COLO829 (cell line): ENCODE results near the gene UCHL5.
"Not testable (repeated sequence)": the region's sequence is repeated elsewhere in the genome, so short reads cannot be mapped to it uniquely, and the experiment has no call there.

Experiments
- DNase-seq: peaks from one replicate; pipeline ENCODE4 v3.0.0; 2012; ENCODE audit warnings: low spot score

UCHL5 gene

DNA sequence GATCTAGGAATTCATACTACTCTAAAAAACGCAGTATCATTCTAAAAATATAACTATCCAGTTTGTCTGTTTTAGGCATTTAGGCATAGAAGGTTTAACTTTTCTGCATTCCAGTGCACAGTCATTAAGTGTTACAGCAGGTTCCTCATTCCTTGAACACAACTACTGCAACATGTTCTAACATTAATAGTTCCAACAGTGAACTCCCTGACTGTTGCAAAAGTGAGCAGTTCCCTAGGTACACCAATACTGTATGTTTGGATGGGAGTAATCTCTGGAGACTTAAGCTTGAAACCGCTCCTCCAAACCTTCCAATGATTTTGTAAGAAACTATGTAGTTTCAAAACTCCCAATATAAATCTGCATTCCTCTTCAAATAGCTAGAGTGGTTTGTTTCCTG, 46.2 kb downstream of the UCHL5 start:
- DNase-seq: no peak

DNA sequence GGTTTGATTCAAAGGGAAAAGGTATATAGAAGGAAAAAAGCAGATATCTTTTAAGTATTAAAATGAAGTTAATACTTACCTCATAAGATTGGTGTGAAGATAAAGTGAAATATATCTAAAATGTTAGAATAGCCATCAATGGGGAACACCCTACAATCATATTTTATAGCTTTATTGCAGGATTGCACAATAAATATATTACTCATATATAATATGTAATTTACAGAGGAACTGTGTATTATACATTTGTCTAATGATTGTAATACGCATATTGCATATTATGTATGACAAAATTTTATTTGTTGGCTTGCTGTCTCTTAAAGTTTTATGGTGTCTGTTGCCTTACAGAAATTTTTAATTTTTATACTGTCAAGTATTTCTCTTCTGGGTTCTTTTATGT, 47.8 kb downstream of the UCHL5 start:
- DNase-seq: no peak

DNA sequence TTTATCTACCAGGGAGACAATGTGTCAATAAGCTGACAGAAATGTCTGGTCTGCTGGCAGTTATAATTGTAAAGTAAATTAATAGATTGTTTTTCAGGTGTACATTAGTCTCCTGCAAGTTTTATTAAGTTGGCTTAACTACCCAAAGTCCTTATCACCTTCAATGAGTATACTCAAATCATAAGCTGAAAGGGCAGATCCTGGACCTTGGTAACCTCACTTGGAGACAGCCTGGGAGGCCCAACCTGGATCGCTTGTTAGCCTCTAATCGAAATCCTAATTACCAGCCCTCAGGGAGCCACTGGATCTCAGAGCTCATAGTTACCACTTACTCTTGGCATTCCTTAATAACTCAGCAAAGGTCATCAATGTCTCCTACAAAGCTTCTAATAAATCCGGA, 49.7 kb downstream of the UCHL5 start:
- no peak for DNase-seq

DNA sequence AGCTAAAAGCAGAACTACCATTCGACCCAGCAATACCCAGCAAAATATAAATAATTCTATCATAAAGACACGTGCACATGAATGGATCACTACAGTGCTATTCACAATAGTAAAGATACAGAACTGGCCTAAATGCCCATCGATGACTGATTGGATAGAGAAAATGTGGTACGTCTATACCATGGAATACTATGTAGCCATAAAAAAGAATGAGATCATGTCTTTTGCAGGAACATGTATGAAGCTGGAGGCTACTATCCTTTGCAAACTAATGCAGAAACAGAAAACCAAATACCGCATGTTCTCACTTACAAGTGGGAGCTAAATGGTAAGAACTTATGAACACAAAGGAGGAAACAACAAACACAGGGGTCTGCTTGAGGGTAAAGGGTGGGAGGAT, 53.4 kb downstream of the UCHL5 start:
- no peak for DNase-seq

DNA sequence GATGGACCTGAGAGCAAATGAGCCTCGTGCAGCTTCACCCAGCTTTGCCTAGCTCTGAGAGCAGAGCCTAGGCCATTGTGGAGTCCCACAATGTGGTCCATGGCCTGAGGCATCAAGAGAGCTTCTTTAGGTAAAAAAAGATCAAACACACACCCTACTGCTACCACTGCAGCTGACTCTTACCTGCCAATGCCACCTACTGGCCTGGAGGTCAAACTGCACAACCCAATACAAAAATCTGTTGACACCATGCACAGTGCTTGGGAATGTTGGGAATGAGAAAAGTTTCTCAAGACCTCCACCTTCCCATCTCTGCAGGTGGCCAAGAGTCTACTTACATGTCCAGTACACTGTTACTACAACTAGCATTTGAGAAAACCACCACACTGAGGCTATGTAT, 60.6 kb downstream of the UCHL5 start:
- DNase-seq: no peak

DNA sequence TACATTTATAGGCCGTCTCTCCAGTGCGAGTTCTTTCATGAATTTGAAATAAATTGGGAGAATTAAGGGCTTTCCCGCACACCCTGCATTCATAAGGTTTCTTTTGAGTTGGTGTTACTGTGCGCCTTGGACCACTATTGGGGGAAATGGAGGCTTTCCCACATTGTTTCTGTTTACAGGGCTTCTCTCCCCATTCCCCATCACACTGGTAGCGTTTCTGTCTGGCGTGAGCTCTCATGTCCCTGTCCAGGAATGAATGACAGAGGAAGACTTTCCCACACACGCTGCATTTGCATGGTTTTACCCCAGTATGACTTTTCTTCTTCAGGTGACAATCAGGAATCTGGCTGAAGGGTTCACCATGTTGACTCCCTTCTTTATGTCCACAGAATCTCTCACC, 65.0 kb downstream of the UCHL5 start:
- DNase-seq: no peak

DNA sequence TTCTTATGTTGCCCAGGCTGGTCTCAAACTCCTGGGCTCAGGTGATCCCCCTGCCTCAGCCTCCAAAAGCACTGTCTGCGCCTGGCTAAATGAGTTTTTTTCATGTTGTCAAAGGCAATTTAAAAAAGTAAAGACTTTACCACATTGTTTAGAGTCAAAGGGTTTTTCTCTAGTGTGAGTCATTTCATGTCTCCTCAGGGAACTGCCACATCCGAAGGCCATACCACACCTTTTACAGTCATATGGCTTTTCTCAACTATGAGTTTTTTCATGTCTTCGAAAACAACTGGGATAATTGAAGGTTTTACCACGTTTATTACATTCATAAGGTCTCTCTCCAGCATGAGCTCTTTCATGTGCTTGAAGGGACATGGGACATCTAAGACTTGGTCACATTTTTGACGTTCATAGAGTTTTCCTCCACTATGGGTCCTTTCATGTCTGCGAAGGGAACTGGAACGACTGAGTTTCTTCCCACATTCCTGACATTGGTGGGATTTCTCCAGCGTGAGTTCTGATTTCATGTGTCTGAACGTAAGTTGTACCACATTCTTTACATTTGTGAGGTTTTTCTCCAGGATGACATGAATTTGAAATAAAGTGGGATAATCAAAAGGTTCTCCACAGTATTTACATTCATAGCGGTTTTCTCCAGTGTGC, 65.6 kb downstream of the UCHL5 start:
- DNase-seq: no peak

DNA sequence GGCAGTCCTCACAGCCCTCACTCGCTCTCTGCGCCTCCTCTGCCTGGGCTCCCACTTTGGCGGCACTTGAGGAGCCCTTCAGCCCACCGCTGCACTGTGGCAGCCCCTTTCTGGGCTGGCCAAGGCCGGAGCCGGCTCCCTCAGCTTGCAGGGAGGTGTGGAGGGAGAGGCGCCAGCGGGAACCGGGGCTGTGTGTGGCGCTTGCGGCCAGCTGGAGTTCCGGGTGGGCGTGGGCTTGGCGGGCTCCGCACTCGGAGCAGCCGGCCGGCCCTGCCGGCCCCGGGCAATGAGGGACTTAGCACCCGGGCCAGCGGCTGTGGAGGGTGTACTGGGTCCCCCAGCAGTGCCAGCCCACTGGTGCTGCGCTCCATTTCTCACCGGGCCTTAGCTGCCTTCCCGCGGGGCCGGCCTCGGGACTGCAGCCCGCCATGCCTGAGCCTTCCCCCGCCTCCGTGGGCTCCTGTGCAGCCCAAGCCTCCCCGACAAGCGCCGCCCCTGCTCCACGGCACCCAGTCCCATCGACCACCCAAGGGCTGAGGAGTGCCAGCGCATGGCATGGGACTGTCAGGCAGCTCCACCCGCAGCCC, 72.3 kb downstream of the UCHL5 start:
- DNase-seq: not testable (repeated sequence)

DNA sequence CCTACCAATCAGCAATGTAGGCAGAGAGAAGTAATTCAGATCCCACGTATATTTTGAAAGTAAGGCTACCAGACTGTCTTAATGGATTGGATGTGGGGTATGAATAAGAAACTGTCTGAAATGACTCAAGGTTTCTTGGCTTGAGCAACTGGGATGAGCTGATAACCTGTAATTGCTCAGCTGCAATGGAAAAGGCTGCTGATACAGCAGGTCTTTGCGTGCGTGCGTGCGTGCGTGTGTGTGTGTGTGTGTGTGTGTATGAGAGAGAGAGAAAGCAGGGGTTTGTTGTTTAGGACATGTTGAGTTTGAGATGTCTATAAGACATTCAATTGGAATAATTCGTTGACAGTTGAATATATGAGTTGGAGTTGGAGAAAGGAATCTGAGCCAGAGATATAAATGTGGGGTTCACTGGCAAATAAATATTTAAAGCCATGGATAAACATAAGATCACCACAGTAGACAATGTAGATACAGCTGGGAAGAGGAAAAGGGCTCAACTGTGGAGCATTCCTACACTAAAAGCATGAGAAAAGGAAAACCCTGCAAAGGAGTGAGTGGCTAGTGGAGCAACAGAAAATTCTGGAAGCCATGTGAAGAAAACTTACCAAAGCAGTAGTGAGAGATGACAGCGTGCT, 72.9 kb downstream of the UCHL5 start:
- no peak for DNase-seq

DNA sequence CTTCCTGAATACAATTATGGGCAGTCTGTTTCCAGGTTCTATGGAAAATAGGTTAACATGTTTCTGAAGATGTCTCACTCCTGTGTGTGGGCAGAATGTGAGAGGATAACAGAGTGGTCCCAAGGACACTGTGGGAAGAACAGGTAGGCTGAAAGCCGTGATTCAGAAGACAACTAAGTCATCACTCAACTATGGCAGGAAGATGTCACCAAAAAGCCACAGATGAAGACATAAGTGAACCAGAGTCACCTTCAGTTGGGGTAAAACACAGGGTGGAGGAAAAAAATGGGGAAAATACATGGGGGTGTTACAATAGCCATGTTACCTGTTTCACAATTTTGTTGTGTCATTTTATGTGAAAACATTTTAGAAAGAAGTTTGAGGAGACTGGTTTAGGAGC, 75.1 kb downstream of the UCHL5 start:
- DNase-seq: no peak

DNA sequence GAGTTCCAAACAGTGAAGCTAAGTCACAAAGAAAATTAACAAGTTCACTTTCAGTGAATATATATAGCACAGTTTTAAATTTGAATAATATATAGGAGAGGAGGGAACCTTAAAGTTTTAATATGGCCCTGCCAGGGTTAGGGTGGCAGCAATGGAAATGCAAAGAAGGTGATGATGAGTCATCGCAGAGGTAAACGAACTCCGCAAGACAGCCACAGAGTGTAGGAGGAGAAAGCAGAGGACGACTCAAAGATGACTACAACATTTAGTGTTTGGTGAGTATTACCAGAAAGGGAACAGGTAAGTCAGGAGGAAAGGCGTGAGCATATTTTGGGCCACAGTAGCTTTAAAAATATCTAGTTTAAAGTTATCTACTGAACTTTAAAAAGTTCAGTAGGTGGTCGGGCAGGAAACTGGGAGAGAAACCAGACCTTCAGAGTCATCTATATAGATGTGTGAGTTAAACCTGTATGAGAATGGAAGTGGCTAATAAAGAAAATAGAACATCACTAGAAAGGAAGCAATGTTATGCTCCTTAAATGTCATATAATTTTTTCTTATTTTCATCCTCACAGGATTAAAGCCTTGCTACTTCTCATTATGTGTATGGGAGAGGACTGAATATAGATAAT, 75.7 kb downstream of the UCHL5 start:
- no peak for DNase-seq

DNA sequence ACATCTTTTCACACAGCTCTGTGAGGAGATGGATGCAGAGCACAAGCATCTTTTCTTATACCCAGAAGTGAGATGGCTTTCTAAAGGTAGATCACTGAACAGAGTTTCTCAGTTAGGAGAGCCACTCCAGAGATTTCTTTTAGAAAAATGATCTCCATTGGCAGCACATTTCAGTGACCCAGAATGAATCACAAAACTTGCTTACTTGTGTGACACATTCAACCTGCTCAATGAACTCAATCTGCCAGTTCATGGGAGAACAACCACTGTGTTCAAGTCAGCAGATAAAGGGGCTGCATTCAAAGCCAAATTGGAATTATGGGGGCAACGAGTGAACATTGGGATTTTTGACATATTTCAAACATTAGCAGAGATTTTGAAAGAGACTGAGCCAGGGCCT, 78.3 kb downstream of the UCHL5 start:
- DNase-seq: no peak

DNA sequence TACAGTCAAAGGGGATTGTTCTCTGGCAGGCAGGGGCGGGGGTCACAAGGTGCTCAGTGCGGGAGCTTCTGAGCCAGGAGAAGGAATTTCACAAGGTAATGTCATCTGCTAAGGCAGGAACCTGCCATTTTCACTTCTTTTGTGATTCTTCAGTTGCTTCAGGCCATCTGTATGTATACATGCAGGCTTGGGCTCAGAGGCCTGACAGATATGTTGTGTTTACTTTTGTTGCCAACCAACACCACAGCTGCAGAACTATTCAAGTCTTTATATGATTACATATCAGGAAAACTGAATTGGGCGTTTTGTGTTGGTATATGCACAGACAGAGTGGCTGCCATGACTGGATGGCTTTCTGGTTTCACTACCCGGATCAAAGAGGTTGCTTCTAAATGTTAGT, 78.8 kb downstream of the UCHL5 start:
- DNase-seq: not testable (repeated sequence)

DNA sequence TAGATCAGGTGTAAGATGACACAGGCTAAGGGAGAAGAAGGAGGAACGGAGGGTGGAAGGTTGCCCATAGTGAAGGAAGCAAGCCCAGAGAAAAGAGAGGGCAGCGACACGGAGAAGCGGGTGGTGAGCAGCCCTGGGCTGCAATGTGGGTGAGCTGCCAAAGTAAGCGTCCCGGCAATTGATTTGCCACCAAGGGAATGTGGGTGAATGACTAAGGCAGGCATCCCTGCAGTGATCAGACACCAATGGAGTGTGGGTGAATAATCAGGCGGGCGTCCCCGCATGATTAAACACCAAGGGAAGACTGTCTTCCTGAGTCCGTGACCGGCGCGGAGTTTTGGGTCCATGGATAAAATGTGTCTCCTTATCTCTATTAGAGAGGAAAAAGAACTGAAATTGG, 79.6 kb downstream of the UCHL5 start:
- DNase-seq: no peak

DNA sequence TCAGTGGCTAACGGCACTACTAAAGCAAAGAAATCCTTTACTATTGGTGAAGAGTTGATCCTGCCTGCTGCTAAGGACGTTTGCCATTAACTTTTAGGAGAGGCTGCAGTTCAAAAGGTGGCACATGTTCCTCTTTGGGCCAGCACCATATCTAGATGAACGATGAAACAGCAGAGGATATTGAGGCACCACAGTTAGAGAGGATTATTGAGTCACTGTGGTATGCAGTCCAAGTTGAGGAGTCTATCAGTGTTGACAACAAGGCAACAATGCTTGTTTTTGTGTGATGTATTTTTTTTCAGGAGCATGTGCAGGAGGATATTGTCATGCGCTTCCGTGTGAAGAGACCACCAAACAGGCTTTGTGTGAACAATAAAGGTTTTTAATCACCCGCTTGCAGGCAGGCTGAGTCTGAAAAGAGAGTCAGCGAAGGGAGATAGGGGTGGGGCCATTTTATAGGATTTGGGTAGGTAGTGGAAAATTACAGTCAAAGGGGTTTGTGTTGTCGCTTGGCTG, 80.9 kb downstream of the UCHL5 start:
- DNase-seq: no peak

DNA sequence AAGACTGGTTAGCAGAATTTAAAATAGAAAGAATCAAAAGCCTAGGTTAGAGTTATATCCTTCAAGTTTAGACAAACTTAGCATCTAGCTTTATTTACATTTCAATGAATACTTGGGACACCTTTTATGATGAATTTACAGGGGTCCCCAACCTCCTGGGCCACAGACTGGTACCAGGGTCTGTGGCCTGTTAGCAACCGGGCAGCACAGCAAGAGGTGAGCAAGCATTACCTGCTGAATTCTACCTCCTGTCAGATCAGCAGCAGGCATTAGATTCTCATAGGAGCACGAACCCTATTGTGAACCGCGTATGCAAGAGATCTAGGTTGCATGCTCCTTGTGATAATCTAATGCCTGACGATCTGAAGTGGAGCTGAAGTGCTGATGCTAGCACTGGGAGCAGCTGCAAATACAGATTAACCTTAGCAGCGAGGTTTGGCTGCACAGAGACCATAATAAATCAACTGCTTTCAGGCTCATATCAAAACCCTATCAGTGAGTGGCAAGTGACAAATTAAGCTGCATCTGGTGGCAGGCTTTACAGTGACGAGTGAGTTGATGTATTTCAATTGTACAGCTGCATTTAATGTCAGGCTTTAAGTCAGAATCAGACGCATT, 82.0 kb downstream of the UCHL5 start:
- DNase-seq: no peak

DNA sequence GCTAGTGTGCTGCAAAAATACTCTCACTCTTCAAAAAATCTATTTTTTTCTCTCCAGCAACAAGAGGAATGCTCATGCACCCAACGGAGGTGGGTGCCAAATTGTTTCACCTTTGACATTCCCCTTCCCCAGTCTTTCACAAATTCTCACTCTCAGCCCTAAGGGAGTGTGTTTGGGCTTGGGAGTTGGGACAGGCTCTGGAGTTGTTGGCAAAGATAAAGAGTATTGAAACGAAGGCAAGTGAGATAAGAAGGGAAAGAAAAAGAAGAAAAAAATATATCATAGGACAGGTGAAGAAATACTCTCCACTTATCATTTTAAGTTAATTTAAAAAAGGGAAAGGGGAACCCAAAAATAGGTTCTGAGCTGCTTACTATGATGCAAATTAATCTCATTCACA, 82.6 kb downstream of the UCHL5 start:
- DNase-seq: no peak

DNA sequence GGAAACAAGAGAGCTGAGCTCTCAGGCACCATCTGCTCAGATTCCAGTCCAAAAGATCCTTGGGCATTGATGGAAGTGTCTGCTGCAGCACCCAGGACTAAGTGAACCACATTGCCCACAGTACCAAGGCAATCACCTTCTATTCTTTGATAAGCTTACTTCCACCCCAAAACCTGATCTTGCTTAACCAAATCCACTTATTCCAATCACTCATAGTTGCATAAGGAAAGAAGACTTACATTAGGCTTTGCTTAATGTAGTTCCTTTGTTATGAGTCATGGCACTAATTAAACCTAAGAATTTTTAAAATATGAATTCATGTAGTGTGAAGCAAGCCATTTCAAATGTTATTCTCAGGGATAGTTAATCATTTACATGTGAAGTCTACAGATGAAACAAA, 84.5 kb downstream of the UCHL5 start:
- DNase-seq: no peak

DNA sequence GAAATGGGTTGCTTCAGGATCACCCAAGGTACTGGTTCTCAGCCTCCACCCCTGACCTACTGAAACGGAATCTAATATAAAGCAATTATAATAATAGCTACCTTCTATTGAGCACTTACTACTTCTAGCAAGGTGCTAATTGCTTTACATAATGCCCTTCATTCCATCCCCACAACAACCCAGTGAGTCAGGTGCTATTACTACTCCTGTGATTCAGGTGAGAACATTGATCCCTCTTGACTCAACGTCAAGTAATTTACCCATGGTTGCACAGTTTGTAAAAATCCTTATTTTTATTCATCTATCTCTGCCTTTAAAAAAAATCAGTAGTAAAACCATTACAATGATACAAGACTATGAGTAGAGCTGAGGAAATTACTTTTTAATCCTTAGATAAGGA, 85.2 kb downstream of the UCHL5 start:
- DNase-seq: no peak

DNA sequence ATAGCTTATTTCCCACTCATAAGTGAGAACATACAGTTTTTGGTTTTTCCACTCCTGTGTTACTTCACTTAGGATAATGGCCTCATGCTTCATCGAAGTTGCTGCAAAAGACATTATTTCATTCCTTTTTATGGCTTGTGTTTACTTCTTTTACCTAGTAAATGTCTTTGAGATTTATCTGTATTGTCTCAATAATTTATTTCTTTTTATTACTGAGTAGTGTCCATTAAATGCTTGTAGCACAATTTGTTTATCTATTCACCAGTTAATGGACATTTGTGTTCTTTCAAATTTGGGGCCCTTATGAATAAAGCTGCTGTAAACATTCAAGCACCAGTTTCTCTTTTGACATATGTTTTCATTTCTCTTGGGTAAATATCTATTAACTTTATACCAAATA, 86.0 kb downstream of the UCHL5 start:
- DNase-seq: no peak

DNA sequence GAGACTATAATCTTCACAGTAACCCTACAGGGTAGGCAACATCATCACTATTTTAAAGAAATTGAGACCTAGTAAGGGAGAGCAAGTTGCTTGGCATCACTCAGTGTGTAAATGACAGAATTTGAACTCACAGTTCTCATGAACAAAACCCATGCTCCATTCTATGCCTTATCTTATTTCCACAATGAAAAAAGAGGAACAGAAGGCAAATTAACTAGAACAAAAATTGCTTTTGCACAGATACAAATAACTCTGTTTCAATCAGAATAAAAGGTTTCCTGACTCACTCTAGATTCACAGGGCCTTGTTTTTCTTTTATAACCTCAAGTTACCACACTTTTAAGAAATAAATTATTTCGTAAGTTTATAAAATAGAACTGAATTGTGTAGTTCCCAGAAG, 90.1 kb downstream of the UCHL5 start:
- DNase-seq: no peak

DNA sequence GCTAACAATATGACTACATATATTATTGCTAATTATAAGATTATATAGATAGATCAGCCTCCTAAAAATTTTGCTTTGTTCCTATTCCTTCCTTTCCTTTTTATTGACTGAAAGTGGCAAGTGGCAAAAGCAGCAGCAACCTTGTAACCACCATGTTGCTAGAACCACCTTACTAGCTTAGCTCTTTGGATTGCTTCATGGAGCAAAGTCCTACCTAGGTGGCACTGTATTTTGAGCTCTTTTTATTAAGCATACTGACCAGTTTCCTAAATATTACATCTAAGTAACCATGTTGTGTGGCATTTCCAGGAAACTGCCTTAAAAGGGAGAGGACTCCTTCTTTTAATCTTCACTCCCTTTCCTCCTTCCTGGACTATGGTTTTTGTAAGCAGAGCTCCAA, 90.8 kb downstream of the UCHL5 start:
- no peak for DNase-seq

DNA sequence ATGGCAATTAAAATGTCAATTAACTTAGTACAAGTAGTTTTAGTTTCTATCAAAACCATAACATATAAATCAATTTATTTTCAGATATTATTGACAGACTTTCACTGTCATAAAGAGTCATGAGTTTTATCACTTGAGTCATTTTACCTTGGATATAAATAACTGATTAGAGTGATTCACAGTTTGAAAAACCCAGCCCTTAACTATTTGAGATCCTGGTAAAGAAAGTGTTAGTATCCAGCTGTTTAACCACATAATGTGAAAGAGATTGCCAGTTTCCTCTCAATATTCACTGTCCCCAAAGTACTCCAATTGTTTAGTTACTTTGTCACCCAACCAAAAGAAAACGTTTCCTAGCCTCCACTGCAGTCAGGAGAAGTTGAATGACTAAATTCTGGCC, 91.3 kb downstream of the UCHL5 start:
- DNase-seq: no peak
